Measurements from ENCODE around the gene PRDX5. TPM values are rescaled to one million over a fixed set of nuclear protein-coding genes. Genes with fewer than 3 reads are reported as not detected.
A peak's percentile ranks its signal among the peaks of the same experiment; 100 is the strongest.
"Not testable (repeated sequence)": the region's sequence is repeated elsewhere in the genome, so short reads cannot be mapped to it uniquely, and the experiment has no call there.

The PRDX5 gene
- total RNA-seq, 1 experiment from 2014 or later: 267 TPM

- H4K20me1 ChIP-seq (ENCODE audit: insufficient read depth); H2AFZ ChIP-seq (ENCODE audit: low read depth, low read length, poor library complexity, severe bottlenecking); ATAC-seq; H3K9me2 ChIP-seq (ENCODE audit: insufficient read depth); H3K27me3 ChIP-seq (ENCODE audit: insufficient read depth, low read length); BruUV-seq (replicated peaks); H3K9ac ChIP-seq (ENCODE audit: low read length); H3K36me3 ChIP-seq (ENCODE audit: control insufficient read depth in 1 of 2, insufficient read depth in 2 of 2, low read length in 2 of 2); H3K9me3 ChIP-seq (ENCODE audit: control insufficient read depth in 1 of 2, insufficient read depth in 1 of 2, low read depth in 1 of 2, low read length in 2 of 2); DNase-seq (ENCODE audit: low read depth, low spot score); H3K4me3 ChIP-seq (replicated peaks in 1 of 2; ENCODE audit: low read depth in 1 of 2, low read length in 2 of 2): not testable (repeated sequence)
- ChIA-PET CTCF (interaction anchor here (1.6 kb wide), 1 partner anchor 10 kb away, joined by 5 read pairs; the partner anchor contains the start of genes PRDX5 and TRMT112), POLR2A (interaction anchor here (0.7 to 5.5 kb wide), 4 partner anchors 10 to 65 kb away, joined by 3 to 30 read pairs (median 4); partner anchors contain the start of genes PRDX5 and TRMT112), RAD21 (ENCODE audit: low non-redundant PET in 1 of 2, low total read pairs in 2 of 2, uncharacterized antibody in 2 of 2, unreplicated experiment in 2 of 2) (interaction anchor here in 1 of 2 experiments (0.9 kb wide), 1 partner anchor 47 kb away, joined by 4 read pairs; no protein-coding TSS in a partner anchor)
- peaks cover 12 to 37% of the 10 kb centered on the region in 2 experiments; a peak in 3 of 4 replicates for H3K4me1 ChIP-seq (ENCODE audit: control insufficient read depth in 1 of 2, insufficient read depth in 2 of 2, low read length in 2 of 2)
- 0 out of 2 replicates have a peak overlapping the region, but pooled peaks have one; percentile 98 for H3K4me2 ChIP-seq (ENCODE audit: low read length)
- intact Hi-C loops (cut with micrococcal nuclease): loop anchor here (5.0 kb wide), 1 partner anchor 35 kb away; the partner anchor contains the start of gene CCDC88B
- peaks cover 40% of the 10 kb centered on the region for H3K79me2 ChIP-seq (ENCODE audit: insufficient read depth, low read length)
- peak overlapping the region; percentile 96; the same call in 1 of the 2 replicates for H3K27ac ChIP-seq (ENCODE audit: low read depth, low read length)
Observed at GRCh38 chr11:64307795-64308194, 10.1 kb upstream of the PRDX5 start.

DNA sequence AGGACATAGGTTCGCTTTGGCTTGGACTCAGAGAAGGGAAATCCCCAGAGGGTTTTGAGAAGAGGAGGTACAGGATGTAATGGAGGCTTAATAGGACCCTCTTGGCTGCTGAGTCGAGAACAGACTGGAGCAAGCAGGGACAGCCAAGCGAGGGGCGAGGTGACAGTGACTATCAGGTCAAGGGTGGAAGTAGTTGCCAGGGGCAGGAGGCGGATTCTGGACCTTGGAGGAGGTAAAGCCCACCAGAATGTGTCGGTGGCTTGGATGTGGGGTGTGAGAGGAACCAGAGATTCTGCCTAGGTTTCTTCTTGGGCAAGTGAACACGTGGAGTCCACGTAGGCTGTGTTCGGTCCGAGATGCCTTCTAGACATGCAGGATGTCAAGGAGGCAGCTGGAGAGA is 5.0 kb upstream of the PRDX5 start:
- POLR2A ChIA-PET: interaction anchor here (0.9 to 2.0 kb wide), 3 partner anchors 12 to 43 kb away, joined by 3 to 6 read pairs (median 3); no protein-coding TSS in a partner anchor
- TF ChIP-seq FOSL1 (IDR thresholded peaks at IDR 0.05; ENCODE audit: low read depth): no peak
- no peak for TF ChIP-seq EGR1 (IDR thresholded peaks at IDR 0.05; ENCODE audit: low read depth)
- no peak for TF ChIP-seq POLR2AphosphoS5 (IDR thresholded peaks at IDR 0.05; ENCODE audit: low read depth, low read length)
- TF ChIP-seq CEBPB (IDR thresholded peaks at IDR 0.05; ENCODE audit: low read depth): no peak
- no peak for TF ChIP-seq MAX (IDR thresholded peaks at IDR 0.05)
- no peak for TF ChIP-seq SIN3A (IDR thresholded peaks at IDR 0.05; ENCODE audit: low read depth)
- TF ChIP-seq ATF3 (IDR thresholded peaks at IDR 0.05): no peak
- no peak for TF ChIP-seq ELF1 (IDR thresholded peaks at IDR 0.05; ENCODE audit: borderline replicate concordance, low read depth)
- TF ChIP-seq REST (IDR thresholded peaks at IDR 0.05; ENCODE audit: low read depth): no peak
- TF ChIP-seq CTCF (IDR thresholded peaks at IDR 0.05 in 2 of 3, conservative IDR thresholded peaks at IDR 0.05 in 1 of 3; ENCODE audit: borderline replicate concordance in 1 of 3, insufficient read depth in 1 of 3, low read depth in 2 of 3, low read length in 2 of 3): no peak

More for the DNA sequence above, 5.0 kb upstream of the PRDX5 start:
- DNase-seq (ENCODE audit: low read depth, low spot score) (no peak), ATAC-seq (no peak)
- Histone ChIP-seq H3K4me3 (replicated peaks in 1 of 2; ENCODE audit: low read depth in 1 of 2, low read length in 2 of 2) (no peak overlapping the region), H3K9ac (ENCODE audit: low read length) (no peak overlapping the region), H3K36me3 (ENCODE audit: control insufficient read depth in 1 of 2, insufficient read depth in 2 of 2, low read length in 2 of 2) (peaks cover 0 to 25% of the 10 kb centered on the region in 2 experiments; a peak in 2 of 4 replicates), H2AFZ (ENCODE audit: low read depth, low read length, poor library complexity, severe bottlenecking) (no peak overlapping the region), H3K27ac (ENCODE audit: low read depth, low read length) (no peak overlapping the region; the same call in 1 of the 2 replicates), H3K4me1 (ENCODE audit: control insufficient read depth in 1 of 2, insufficient read depth in 2 of 2, low read length in 2 of 2) (peaks cover 5 to 26% of the 10 kb centered on the region in 2 experiments; a peak in 2 of 4 replicates), H3K27me3 (ENCODE audit: insufficient read depth, low read length) (no peaks in the 10 kb centered on the region), H3K4me2 (ENCODE audit: low read length) (no peak overlapping the region), H3K9me3 (ENCODE audit: control insufficient read depth in 1 of 2, insufficient read depth in 1 of 2, low read depth in 1 of 2, low read length in 2 of 2) (no peaks in the 10 kb centered on the region), H3K9me2 (ENCODE audit: insufficient read depth) (no peaks in the 10 kb centered on the region), H3K79me2 (ENCODE audit: insufficient read depth, low read length) (peaks cover 35% of the 10 kb centered on the region), H4K20me1 (ENCODE audit: insufficient read depth) (no peaks in the 10 kb centered on the region)
- BruUV-seq (replicated peaks): no TSS peak
- RAD21 ChIA-PET (ENCODE audit: low non-redundant PET in 1 of 2, low total read pairs in 2 of 2, uncharacterized antibody in 2 of 2, unreplicated experiment in 2 of 2): no interaction called here
- intact Hi-C loops (cut with micrococcal nuclease): no loop called here
- CTCF ChIA-PET: interaction anchor here (2.4 kb wide), 1 partner anchor 19 kb away, joined by 8 read pairs; no protein-coding TSS in a partner anchor

Data from HCT116 (cell line).